ENCODE data around the gene SERPINA1. TPM values are rescaled to one million over a fixed set of nuclear protein-coding genes. Genes with fewer than 3 reads are reported as not detected.

SERPINA1 gene
- total and polyA plus RNA-seq, 2 of the 13 experiments (the other 11 are each of a cell fraction or from before 2014, with no cell fraction given), result 3,266 to 11,015 TPM

DNA sequence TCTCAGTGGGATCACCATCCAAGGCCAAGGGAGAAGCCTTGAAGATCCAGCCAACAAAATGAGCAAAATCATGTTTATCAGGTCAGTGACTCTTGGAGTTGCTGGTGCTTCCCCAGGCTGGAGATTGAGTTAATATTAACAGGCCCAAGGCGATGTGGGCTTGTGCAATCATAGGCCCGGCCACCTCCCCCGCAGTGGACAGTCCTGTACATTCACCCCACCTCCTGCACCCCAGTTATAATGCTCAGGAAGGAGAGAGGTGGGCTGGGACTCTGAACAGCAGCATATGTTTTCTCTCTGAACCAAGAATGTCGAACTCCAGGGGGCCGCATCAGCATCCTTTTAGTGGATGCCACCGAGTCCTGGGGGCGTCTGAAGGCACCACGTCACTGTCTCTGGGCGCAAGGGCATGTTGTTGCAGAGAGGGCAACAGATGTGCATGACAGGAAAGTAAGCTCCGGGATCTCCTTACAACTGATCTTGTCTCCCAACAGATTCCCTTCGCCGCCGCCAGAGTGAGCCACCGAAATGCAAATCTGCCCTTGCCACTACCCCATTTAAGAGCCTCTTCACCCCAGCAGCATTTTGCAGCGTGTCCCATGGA is 33.1 kb downstream of the SERPINA1 start (continued):
- TF ChIP-seq, protein P1, sequence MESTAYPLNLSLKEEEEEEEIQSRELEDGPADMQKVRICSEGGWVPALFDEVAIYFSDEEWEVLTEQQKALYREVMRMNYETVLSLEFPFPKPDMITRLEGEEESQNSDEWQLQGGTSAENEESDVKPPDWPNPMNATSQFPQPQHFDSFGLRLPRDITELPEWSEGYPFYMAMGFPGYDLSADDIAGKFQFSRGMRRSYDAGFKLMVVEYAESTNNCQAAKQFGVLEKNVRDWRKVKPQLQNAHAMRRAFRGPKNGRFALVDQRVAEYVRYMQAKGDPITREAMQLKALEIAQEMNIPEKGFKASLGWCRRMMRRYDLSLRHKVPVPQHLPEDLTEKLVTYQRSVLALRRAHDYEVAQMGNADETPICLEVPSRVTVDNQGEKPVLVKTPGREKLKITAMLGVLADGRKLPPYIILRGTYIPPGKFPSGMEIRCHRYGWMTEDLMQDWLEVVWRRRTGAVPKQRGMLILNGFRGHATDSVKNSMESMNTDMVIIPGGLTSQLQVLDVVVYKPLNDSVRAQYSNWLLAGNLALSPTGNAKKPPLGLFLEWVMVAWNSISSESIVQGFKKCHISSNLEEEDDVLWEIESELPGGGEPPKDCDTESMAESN (CRISPR knock-in tag; conservative IDR thresholded peaks at IDR 0.05), result peak; percentile 80; the same call in 1 of the 2 replicates
- TF ChIP-seq ZNF136 (CRISPR knock-in tag; IDR thresholded peaks at IDR 0.05; ENCODE audit: low read depth) (0 out of 2 replicates have a peak, but pooled peaks have one; percentile 36), YY1 (IDR thresholded peaks at IDR 0.05; ENCODE audit: insufficient read depth, insufficient replicate concordance, low read depth, low read length) (peak; percentile 11), ZMYM4 (CRISPR knock-in tag; IDR thresholded peaks at IDR 0.05) (peak; percentile 78), MTERF4 (CRISPR knock-in tag; IDR thresholded peaks at IDR 0.05) (no peak)
- TF ChIP-seq, protein P2, sequence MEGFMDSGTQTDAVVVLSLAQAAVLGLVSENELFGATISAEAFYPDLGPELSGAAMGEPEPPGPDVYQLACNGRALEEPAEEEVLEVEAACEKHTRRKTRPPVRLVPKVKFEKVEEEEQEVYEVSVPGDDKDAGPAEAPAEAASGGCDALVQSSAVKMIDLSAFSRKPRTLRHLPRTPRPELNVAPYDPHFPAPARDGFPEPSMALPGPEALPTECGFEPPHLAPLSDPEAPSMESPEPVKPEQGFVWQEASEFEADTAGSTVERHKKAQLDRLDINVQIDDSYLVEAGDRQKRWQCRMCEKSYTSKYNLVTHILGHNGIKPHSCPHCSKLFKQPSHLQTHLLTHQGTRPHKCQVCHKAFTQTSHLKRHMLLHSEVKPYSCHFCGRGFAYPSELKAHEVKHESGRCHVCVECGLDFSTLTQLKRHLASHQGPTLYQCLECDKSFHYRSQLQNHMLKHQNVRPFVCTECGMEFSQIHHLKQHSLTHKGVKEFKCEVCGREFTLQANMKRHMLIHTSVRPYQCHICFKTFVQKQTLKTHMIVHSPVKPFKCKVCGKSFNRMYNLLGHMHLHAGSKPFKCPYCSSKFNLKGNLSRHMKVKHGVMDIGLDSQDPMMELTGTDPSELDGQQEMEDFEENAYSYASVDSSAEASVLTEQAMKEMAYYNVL (CRISPR knock-in tag; IDR thresholded peaks at IDR 0.05; ENCODE audit: borderline replicate concordance), result peak; percentile 80; the same call in 1 of the 2 replicates
